Right atrium auricular region (tissue), 2 donors: ENCODE data around the gene AK6. TPM values are rescaled to one million over a fixed set of nuclear protein-coding genes. Genes with fewer than 3 reads are reported as not detected.
A peak's percentile ranks its signal among the peaks of the same experiment; 100 is the strongest.
"Not testable (repeated sequence)": the region's sequence is repeated elsewhere in the genome, so short reads cannot be mapped to it uniquely, and the experiment has no call there.

Source experiments
- DNase-seq: peaks from one replicate; pipeline ENCODE4 v3.0.0-alpha.2; 2019; ENCODE audit warnings: low spot score
- H3K27ac ChIP-seq, 2 donors: fragments of 200-600 bp; sonication (generic); 1 replicate in 1 of 2; 2 replicates in 1 of 2; pipeline ENCODE4 v1.5.1; 2016 to 2019
- H3K27me3 ChIP-seq, 2 donors: fragments of 200-600 bp; sonication (generic); one replicate each; pipeline versions ENCODE4 v1.5.1 to v1.6.0; 2017 to 2019
- H3K36me3 ChIP-seq: fragments of 200-600 bp; sonication (generic); one replicate; pipeline ENCODE4 v1.5.1; 2016
- H3K4me1 ChIP-seq, 2 donors: fragments of 200-600 bp; sonication (generic); one replicate each; pipeline versions ENCODE4 v1.5.1 to v1.6.0; 2017 to 2019
- H3K4me3 ChIP-seq, 2 donors: fragments of 200-600 bp; sonication (generic); 1 replicate in 1 of 2; 2 replicates in 1 of 2; pipeline ENCODE4 v1.5.1; 2017 to 2019; ENCODE audit warnings: mild to moderate bottlenecking in 1 of 2, moderate library complexity in 1 of 2
- H3K9me3 ChIP-seq, 2 donors: fragments of 200-600 bp; sonication (generic); one replicate each; pipeline ENCODE4 v1.5.1; 2019
- total RNA-seq, 2 donors: library from RNA; depleted of rRNA; stranded (reverse); fragments of >200 nt; gene quantifications; one replicate each; pipeline ENCODE4 v1.1.0, GENCODE V29; 2016
- TF ChIP-seq, protein P1 (sequence below), 2 donors: fragments of 200-600 bp; sonication (generic); IDR thresholded peaks; one replicate each; pipeline ENCODE4 v1.5.1; 2019; ENCODE audit warnings: antibody characterized with exemption in 2 of 2

The AK6 gene
- total RNA-seq, 2 donors from 2014 or later = 14.5 to 15.7 TPM

DNA sequence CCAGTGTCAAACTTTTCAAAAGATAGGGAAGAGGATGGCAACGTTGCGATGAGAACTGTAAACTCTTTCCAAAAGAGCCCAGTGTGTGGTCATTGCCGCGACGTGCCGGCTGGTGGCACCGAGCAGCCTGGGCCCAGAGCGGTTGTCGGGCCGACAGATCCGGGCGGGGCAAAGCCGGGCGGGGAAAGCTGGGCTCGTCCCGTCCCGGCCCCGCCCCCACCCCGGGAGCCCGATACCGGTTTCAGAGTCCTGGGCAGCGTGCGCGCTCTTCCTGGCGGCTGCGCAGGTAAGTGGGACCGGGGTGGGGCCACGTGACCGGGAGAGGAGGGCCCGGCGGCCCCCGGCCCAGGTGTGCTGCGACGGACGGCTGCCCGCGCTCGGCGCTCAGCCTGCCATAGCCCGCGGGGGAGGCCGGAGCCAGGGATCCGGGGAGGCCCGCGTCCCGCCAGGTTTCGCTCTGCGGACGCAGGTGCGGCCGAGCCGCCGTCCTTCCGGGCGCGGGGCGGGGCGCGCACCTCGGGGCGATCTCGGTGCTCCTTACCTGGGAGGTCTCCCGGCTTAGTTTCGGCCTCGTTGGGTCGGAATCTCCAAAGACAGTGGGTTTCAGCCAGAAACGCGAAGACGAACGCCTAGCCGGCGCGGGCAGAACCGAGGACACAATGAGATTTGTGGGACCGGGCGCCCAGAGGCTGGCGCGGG, 45.7 kb upstream of the AK6 start, which contains the start of gene MARVELD2:
MARVELD2 (plus strand) TSS at position 232 of the 699 bp plus-strand sequence. CDS start 4,270 bp downstream, outside the sequence.
- no peaks in the 10 kb centered on the region for H3K27me3 ChIP-seq
- DNase-seq = no peak
- no peaks in the 10 kb centered on the region for H3K9me3 ChIP-seq
- no peaks in the 10 kb centered on the region for H3K4me1 ChIP-seq
- H3K36me3 ChIP-seq = peaks cover 9% of the 10 kb centered on the region
- TF ChIP-seq, protein P1, sequence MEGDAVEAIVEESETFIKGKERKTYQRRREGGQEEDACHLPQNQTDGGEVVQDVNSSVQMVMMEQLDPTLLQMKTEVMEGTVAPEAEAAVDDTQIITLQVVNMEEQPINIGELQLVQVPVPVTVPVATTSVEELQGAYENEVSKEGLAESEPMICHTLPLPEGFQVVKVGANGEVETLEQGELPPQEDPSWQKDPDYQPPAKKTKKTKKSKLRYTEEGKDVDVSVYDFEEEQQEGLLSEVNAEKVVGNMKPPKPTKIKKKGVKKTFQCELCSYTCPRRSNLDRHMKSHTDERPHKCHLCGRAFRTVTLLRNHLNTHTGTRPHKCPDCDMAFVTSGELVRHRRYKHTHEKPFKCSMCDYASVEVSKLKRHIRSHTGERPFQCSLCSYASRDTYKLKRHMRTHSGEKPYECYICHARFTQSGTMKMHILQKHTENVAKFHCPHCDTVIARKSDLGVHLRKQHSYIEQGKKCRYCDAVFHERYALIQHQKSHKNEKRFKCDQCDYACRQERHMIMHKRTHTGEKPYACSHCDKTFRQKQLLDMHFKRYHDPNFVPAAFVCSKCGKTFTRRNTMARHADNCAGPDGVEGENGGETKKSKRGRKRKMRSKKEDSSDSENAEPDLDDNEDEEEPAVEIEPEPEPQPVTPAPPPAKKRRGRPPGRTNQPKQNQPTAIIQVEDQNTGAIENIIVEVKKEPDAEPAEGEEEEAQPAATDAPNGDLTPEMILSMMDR (IDR thresholded peaks at IDR 0.05) = peak in 1 of 2 donors; percentile 34
- H3K4me3 ChIP-seq = peak within 1 kb of the TSS; percentile 60 to 65
- H3K27ac ChIP-seq = peak within 1 kb of the TSS; percentile 11 to 23

DNA sequence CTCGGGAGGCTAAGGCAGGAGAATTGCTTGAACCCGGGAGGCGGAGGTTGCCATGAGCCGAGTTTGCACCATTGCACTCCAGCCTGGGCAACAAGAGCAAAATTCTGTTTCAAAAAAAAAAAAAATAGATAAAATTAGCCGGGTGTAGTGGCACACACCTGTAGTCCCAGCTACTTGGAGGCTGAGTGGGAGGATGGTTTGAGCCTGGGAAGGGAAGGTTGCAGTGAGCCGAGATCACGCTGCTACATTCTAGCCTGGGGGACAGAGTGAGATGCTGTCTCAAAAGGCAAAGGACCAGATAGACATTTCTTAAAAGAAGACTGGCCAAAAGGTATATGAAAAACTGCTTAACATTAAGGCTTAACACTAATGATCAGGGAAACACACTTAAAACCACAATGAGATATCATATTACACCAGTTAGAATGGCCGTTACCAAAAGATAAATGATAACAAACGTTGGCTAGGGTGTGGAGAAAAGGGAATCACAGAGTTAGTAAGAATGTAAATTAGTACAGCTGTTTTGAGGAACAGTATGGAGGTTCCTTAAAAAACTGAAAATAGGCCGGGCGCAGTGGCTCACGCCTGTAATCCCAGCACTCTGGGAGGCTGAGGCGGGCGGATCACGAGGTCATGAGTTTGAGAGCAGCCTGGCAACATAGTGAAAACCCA, 35.5 kb upstream of the AK6 start:
- TF ChIP-seq, protein P1 (IDR thresholded peaks at IDR 0.05) = no peak
- DNase-seq = no peak

DNA sequence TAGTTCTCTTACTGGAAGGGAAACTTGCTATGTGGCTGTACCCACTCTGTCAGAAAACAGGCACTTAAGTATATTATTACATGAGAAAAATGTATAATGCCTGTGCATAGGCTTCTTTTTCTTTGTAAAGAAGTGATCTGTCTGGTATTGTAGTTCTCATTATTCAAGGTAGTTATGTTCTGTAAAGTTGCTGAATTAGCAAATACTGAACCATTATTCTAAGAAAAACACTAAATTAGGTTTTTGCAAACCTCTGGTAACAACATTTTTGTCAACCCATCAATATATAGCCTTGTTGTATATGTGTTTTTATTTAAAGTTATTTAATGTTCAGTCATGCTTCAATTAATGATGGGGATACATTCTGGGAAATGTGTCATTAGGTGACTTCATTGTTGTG, 9.1 kb upstream of the AK6 start:
- TF ChIP-seq, protein P1 (IDR thresholded peaks at IDR 0.05) = no peak
- Histone ChIP-seq H3K4me3 (no peak overlapping the region), H3K36me3 (peaks cover 33% of the 10 kb centered on the region), H3K9me3 (no peaks in the 10 kb centered on the region), H3K4me1 (no peaks in the 10 kb centered on the region), H3K27ac (no peak overlapping the region), H3K27me3 (no peaks in the 10 kb centered on the region)
- no peak for DNase-seq

More for the DNA sequence above, 35.5 kb upstream of the AK6 start:
- no peak overlapping the region for H3K27ac ChIP-seq
- no peak overlapping the region for H3K4me3 ChIP-seq
- no peaks in the 10 kb centered on the region for H3K9me3 ChIP-seq
- peaks cover 28% of the 10 kb centered on the region for H3K36me3 ChIP-seq
- H3K4me1 ChIP-seq = no peaks in the 10 kb centered on the region
- H3K27me3 ChIP-seq = no peaks in the 10 kb centered on the region

DNA sequence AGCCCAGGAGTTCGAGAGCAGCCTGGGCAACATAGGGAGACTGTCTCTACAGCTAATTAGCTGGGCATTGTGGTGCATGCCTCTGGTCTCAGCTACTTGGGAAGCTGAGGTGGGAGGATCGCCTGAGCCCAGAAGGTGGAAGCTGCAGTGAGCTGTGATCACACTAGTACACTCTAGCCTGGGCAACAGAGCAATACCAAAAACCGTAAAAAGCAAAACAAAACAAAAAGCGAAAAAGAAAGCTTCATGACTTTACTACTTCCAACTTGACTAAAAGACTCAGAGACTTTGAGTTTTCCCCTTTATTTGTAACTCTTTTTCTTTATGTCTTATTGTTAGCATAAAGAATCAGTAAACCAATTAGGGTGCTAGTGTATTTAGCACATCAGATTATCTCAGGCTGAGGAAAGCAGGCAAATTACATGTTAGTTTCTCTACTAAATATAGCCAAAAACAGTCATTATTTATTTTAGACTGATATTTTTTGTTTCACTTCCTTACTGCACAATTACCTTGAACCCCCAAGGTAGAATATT, 5.7 kb upstream of the AK6 start:
- H3K36me3 ChIP-seq = peaks cover 20% of the 10 kb centered on the region

DNA sequence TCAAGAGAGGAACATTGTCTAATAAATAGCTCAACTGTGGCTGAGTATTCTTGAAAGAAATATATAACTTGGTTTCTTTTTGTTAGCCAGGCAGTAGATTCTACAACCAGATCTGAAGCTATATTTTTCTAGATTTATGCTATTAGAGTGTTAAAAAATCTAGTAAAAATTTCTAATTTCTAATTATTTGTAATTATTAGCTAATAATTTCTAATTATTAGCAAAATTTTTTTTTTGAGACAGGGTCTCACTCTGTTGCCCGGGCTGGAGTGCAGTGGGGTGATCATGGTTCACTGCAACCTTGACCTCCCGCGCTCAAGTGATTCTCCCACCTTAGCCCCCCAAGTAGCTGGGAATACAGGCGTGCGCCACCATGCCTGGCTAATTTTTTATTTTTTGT, 3.1 kb upstream of the AK6 start:
- DNase-seq = no peak
- peaks cover 0 to 29% of the 10 kb centered on the region in 2 donors for H3K4me1 ChIP-seq
- H3K27me3 ChIP-seq = no peaks in the 10 kb centered on the region
- H3K4me3 ChIP-seq = no peak overlapping the region
- no peak overlapping the region for H3K27ac ChIP-seq
- H3K9me3 ChIP-seq = no peaks in the 10 kb centered on the region
- TF ChIP-seq, protein P1 (IDR thresholded peaks at IDR 0.05) = no peak
- H3K36me3 ChIP-seq = peaks cover 15% of the 10 kb centered on the region

More for the DNA sequence above, 5.7 kb upstream of the AK6 start:
- H3K27ac ChIP-seq = no peak overlapping the region
- peaks cover 0 to 16% of the 10 kb centered on the region in 2 donors for H3K4me1 ChIP-seq
- H3K4me3 ChIP-seq = no peak overlapping the region
- TF ChIP-seq, protein P1 (IDR thresholded peaks at IDR 0.05) = no peak
- no peaks in the 10 kb centered on the region for H3K9me3 ChIP-seq
- DNase-seq = no peak
- no peaks in the 10 kb centered on the region for H3K27me3 ChIP-seq

DNA sequence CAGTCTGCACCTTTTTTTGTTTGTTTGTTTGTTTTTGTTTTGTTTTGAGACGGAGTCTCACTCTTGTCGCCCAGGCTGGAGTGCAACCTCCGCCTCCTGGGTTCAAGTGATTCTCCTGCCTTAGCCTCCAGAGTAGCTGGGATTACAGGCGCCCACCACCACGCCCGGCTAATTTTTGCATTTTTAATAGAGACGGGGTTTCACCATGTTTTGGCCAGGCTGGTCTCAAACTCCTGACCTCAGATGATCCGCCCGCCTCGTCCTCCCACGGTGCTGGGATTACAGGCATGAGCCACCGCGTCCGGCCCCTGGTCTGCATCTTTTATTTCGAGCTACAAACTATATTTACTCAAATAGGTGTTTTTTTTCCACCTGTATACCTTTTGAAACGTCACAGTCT, 1.0 kb upstream of the AK6 start:
- Histone ChIP-seq H3K4me1 (peaks cover 0 to 29% of the 10 kb centered on the region in 2 donors), H3K36me3 (peaks cover 18% of the 10 kb centered on the region), H3K4me3 (peak overlapping the region; percentile 90), H3K27ac (peak overlapping the region; percentile 95 to 98)
- not testable (repeated sequence) for H3K27me3 ChIP-seq, H3K9me3 ChIP-seq, DNase-seq
